ENCODE measurements around the gene KCNIP3.

Gene KCNIP3

DNA sequence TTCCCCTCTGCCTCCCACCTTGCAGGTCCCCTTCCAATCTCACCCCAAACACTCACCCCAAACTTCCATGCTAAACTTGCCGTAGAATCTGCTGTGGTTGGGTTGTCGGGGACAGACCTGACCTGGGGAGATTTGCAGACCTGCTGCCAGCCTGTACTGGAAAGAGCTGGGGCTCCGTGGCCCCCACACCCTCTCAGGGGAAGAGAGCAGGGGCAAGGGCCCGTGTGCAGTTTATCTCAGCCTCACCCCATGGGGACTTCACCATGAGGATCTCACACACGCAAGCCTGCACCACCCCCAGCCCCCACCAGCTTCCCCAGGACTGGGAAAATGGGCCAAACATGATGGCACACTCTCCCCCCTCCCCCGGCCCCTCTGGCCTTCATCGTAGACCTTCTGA is 30.7 kb downstream of the KCNIP3 start:
- no peak overlapping the region for H2BK120ac ChIP-seq (ENCODE audit: low read depth, low read length)
- no peak overlapping the region for H3K27ac ChIP-seq (ENCODE audit: low read depth, low read length)
- H3K79me2 ChIP-seq (ENCODE audit: control insufficient read depth, insufficient read depth, low read length) = no peaks in the 10 kb centered on the region

DNA sequence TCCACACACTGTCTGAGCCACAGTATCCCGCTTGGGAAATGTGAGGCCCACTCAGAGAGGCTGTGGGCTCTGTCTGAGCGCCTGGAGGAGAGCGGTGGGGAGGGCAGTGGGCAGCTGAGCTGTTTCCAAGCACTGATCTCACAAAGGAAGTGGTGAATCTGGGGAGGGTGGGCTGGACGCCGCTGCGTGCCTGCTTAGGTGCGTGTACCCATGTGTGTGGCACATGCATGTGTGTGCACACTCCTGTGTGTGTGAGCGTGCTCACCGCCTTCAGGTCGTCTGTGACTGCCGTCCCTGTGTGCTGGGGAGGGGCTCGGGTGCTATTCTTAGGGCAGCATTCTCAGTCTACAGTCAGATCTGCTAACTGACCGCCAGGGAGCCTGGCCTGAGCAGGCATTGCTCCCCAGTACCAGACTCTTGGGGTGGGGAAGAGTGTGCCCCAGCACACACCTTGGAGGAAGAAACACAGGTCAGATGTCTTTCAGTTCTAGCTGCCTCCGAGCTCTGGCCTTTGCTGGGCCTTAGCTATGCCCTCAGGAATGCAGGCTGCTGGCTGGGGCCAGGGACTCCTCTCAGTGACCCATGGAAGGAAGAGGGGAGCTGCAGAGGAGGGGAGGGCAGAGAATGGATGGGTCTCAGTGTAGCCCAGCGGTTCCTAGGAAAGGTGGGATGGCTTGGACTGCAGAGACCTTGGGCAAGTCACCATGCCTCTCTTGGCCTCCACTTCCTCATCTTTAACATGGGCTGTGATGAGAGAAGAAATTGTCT is 31.4 kb downstream of the KCNIP3 start:
- Histone ChIP-seq H3K4me2 (ENCODE audit: low read length) (no peak overlapping the region), H2AK5ac (ENCODE audit: low read length) (no peak overlapping the region), H3K56ac (ENCODE audit: low read length) (no peak overlapping the region), H4K5ac (ENCODE audit: low read length) (no peak overlapping the region), H3K9ac (ENCODE audit: low read length) (no peak overlapping the region), H3K18ac (ENCODE audit: low read length) (no peak overlapping the region), H2BK120ac (ENCODE audit: low read depth, low read length) (no peak overlapping the region), H3K27me3 (ENCODE audit: insufficient read depth, low read length, poor library complexity) (no peaks in the 10 kb centered on the region), H3K4me3 (ENCODE audit: low read length) (no peak overlapping the region), H3K79me1 (ENCODE audit: low read length) (no peaks in the 10 kb centered on the region), H3K79me2 (ENCODE audit: control insufficient read depth, insufficient read depth, low read length) (no peaks in the 10 kb centered on the region), H3K4me1 (ENCODE audit: control insufficient read depth, low read depth, low read length) (no peaks in the 10 kb centered on the region), H2BK5ac (ENCODE audit: low read length) (no peak overlapping the region), H3K23ac (ENCODE audit: low read length) (no peak overlapping the region), H3K27ac (ENCODE audit: low read depth, low read length) (no peak overlapping the region), H4K8ac (ENCODE audit: low read depth, low read length) (no peak overlapping the region), H3K4ac (ENCODE audit: low read depth, low read length) (no peak overlapping the region), H2BK15ac (replicated peaks; ENCODE audit: low read depth) (no peak overlapping the region), H3K36me3 (ENCODE audit: control insufficient read depth, insufficient read depth, low read length) (no peaks in the 10 kb centered on the region)
- peak; percentile 46 for DNase-seq
- no CpG with 5 or more reads among the region's 15 CpGs for WGBS (ENCODE audit: extremely low coverage, insufficient coverage, low lambda C conversion rate)

More for the DNA sequence above, 30.7 kb downstream of the KCNIP3 start:
- no peak for DNase-seq
- Histone ChIP-seq H4K8ac (ENCODE audit: low read depth, low read length) (no peak overlapping the region), H3K36me3 (ENCODE audit: control insufficient read depth, insufficient read depth, low read length) (no peaks in the 10 kb centered on the region), H2BK5ac (ENCODE audit: low read length) (no peak overlapping the region), H2BK15ac (replicated peaks; ENCODE audit: low read depth) (no peak overlapping the region), H2AK5ac (ENCODE audit: low read length) (no peak overlapping the region), H4K5ac (ENCODE audit: low read length) (no peak overlapping the region), H3K4me2 (ENCODE audit: low read length) (no peak overlapping the region), H3K56ac (ENCODE audit: low read length) (no peak overlapping the region), H3K9ac (ENCODE audit: low read length) (no peak overlapping the region), H3K4me1 (ENCODE audit: control insufficient read depth, low read depth, low read length) (no peaks in the 10 kb centered on the region), H3K27me3 (ENCODE audit: insufficient read depth, low read length, poor library complexity) (no peaks in the 10 kb centered on the region), H3K79me1 (ENCODE audit: low read length) (no peaks in the 10 kb centered on the region), H3K23ac (ENCODE audit: low read length) (no peak overlapping the region), H3K4ac (ENCODE audit: low read depth, low read length) (no peak overlapping the region), H3K18ac (ENCODE audit: low read length) (no peak overlapping the region), H3K4me3 (ENCODE audit: low read length) (no peak overlapping the region)
- WGBS (ENCODE audit: extremely low coverage, insufficient coverage, low lambda C conversion rate) = no CpG with 5 or more reads among the region's 7 CpGs

DNA sequence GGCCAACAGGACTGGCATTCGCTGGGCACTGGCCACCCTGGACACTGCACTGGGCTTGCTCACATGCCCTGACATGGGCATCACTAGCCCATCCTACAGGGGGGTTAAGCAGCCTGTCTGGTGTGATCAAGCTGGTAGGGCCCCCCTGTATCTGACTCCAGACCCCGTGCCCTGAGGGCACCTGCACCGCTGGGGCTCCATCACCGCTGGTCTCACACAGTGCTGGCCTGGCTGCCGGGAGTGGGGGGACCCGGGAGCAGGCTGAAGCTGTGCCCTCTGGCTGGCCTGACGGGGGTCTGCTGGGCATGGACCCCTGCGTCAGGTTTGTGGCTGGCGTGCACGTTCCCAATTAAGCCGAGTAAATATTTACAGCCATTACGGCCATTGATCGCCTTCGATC is 32.3 kb downstream of the KCNIP3 start:
- Histone ChIP-seq H3K4me2 (ENCODE audit: low read length) (no peak overlapping the region), H3K79me2 (ENCODE audit: control insufficient read depth, insufficient read depth, low read length) (no peaks in the 10 kb centered on the region), H3K56ac (ENCODE audit: low read length) (no peak overlapping the region), H4K8ac (ENCODE audit: low read depth, low read length) (no peak overlapping the region), H4K5ac (ENCODE audit: low read length) (no peak overlapping the region), H2BK5ac (ENCODE audit: low read length) (no peak overlapping the region), H3K79me1 (ENCODE audit: low read length) (no peaks in the 10 kb centered on the region), H3K9ac (ENCODE audit: low read length) (no peak overlapping the region), H2AK5ac (ENCODE audit: low read length) (no peak overlapping the region), H3K36me3 (ENCODE audit: control insufficient read depth, insufficient read depth, low read length) (no peaks in the 10 kb centered on the region), H3K18ac (ENCODE audit: low read length) (no peak overlapping the region), H2BK120ac (ENCODE audit: low read depth, low read length) (no peak overlapping the region), H3K27ac (ENCODE audit: low read depth, low read length) (no peak overlapping the region), H2BK15ac (replicated peaks; ENCODE audit: low read depth) (no peak overlapping the region), H3K4me1 (ENCODE audit: control insufficient read depth, low read depth, low read length) (no peaks in the 10 kb centered on the region), H3K27me3 (ENCODE audit: insufficient read depth, low read length, poor library complexity) (no peaks in the 10 kb centered on the region), H3K4me3 (ENCODE audit: low read length) (no peak overlapping the region), H3K23ac (ENCODE audit: low read length) (no peak overlapping the region), H3K4ac (ENCODE audit: low read depth, low read length) (no peak overlapping the region)
- WGBS (ENCODE audit: extremely low coverage, insufficient coverage, low lambda C conversion rate) = no CpG with 5 or more reads among the region's 14 CpGs
- no peak for DNase-seq

DNA sequence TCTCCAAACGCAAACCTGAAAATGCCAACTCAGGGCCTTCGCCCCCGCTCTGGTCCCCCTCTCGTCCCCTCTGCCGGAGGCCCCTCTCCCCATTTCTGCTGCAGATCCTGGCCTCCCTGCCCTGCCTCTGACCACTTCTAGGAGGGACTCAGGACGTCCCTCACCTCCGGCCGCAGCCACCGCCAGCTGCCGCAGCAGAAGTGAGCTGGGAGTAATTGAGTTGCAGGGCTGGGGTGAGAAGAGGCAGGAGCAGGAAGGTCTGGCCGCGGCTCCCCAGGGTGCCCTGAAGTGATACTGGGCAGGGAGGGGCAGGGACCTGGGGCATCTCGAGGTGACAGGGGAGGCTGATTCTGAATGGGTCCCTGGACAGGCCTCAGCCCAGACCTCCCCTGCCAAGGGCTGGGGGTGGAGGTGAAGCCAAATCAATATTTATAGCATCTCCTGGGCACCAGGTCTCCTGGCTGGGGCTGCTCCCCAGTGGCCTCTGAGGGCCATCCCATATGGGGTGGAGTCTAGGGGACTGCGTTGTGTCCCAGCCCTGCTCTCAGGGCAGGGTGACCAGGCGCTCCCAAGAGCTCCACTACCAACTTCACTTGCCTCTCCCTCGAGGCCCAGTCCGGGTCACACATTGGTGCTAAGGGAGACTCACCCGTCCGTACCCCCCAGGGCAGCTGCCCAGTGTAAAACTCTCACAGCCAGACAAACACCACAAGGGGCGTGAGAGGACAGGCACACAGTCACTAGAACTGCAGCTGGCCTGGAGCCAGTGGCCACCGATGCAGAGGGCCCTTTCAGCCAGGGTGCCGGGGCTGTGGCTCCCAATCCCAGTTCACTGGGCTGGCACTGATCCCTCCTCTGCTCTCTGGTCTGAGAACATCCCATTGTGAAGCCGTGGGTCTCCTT is 33.0 kb downstream of the KCNIP3 start:
- Histone ChIP-seq H3K79me1 (ENCODE audit: low read length) (no peaks in the 10 kb centered on the region), H3K4me1 (ENCODE audit: control insufficient read depth, low read depth, low read length) (no peaks in the 10 kb centered on the region), H2BK120ac (ENCODE audit: low read depth, low read length) (no peak overlapping the region), H3K4ac (ENCODE audit: low read depth, low read length) (no peak overlapping the region), H3K56ac (ENCODE audit: low read length) (no peak overlapping the region), H2BK15ac (replicated peaks; ENCODE audit: low read depth) (no peak overlapping the region), H3K27ac (ENCODE audit: low read depth, low read length) (no peak overlapping the region), H3K9ac (ENCODE audit: low read length) (no peak overlapping the region), H3K27me3 (ENCODE audit: insufficient read depth, low read length, poor library complexity) (no peaks in the 10 kb centered on the region), H2BK5ac (ENCODE audit: low read length) (no peak overlapping the region), H3K4me3 (ENCODE audit: low read length) (no peak overlapping the region), H3K79me2 (ENCODE audit: control insufficient read depth, insufficient read depth, low read length) (no peaks in the 10 kb centered on the region), H3K18ac (ENCODE audit: low read length) (no peak overlapping the region), H4K5ac (ENCODE audit: low read length) (no peak overlapping the region), H3K36me3 (ENCODE audit: control insufficient read depth, insufficient read depth, low read length) (no peaks in the 10 kb centered on the region), H2AK5ac (ENCODE audit: low read length) (no peak overlapping the region), H3K23ac (ENCODE audit: low read length) (no peak overlapping the region), H3K4me2 (ENCODE audit: low read length) (no peak overlapping the region), H4K8ac (ENCODE audit: low read depth, low read length) (no peak overlapping the region)
- WGBS (ENCODE audit: extremely low coverage, insufficient coverage, low lambda C conversion rate) = no CpG with 5 or more reads among the region's 23 CpGs
- no peak for DNase-seq

DNA sequence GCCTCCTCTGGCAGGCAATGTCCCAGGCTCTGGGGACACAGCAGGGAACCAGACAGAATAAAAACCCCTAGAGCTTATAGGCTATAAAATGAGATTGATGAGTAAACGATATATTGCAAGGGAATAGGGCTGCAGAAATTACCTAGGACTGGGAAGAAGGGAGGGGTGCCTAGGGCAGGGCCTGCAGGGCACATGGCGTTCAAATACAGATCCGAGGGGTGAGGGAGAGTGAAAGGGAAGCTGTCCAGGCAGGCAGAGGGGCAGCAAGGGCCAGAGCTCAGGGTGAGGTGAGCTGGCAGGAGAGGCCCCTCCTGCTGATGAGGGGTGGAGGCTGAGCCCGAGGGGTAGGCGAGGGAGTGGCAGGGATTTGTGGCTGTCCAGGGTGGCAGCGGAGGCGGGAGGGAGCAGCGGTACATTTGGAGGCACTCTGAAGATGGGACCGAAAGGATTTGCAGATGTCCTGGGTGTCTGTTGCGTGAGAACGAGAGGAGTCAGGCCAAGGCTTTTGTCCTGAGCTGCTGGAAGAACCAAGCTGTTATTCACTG is 33.7 kb downstream of the KCNIP3 start:
- H2BK5ac ChIP-seq (ENCODE audit: low read length) = no peak overlapping the region
- H3K27me3 ChIP-seq (ENCODE audit: insufficient read depth, low read length, poor library complexity) = no peaks in the 10 kb centered on the region
- WGBS (ENCODE audit: extremely low coverage, insufficient coverage, low lambda C conversion rate) = no CpG with 5 or more reads among the region's 11 CpGs

More for the DNA sequence above, 33.7 kb downstream of the KCNIP3 start:
- H4K5ac ChIP-seq (ENCODE audit: low read length) = no peak overlapping the region
- no peak overlapping the region for H2BK120ac ChIP-seq (ENCODE audit: low read depth, low read length)
- no peak overlapping the region for H3K18ac ChIP-seq (ENCODE audit: low read length)
- H2BK15ac ChIP-seq (replicated peaks; ENCODE audit: low read depth) = no peak overlapping the region
- no peak overlapping the region for H4K8ac ChIP-seq (ENCODE audit: low read depth, low read length)
- no peak overlapping the region for H3K4ac ChIP-seq (ENCODE audit: low read depth, low read length)
- no peaks in the 10 kb centered on the region for H3K79me1 ChIP-seq (ENCODE audit: low read length)
- H3K4me3 ChIP-seq (ENCODE audit: low read length) = no peak overlapping the region
- no peak overlapping the region for H3K23ac ChIP-seq (ENCODE audit: low read length)
- H3K9ac ChIP-seq (ENCODE audit: low read length) = no peak overlapping the region
- DNase-seq = no peak
- H3K79me2 ChIP-seq (ENCODE audit: control insufficient read depth, insufficient read depth, low read length) = no peaks in the 10 kb centered on the region
- no peak overlapping the region for H3K56ac ChIP-seq (ENCODE audit: low read length)
- no peaks in the 10 kb centered on the region for H3K4me1 ChIP-seq (ENCODE audit: control insufficient read depth, low read depth, low read length)
- H3K27ac ChIP-seq (ENCODE audit: low read depth, low read length) = no peak overlapping the region
- no peak overlapping the region for H2AK5ac ChIP-seq (ENCODE audit: low read length)
- H3K36me3 ChIP-seq (ENCODE audit: control insufficient read depth, insufficient read depth, low read length) = no peaks in the 10 kb centered on the region
- no peak overlapping the region for H3K4me2 ChIP-seq (ENCODE audit: low read length)
